Hepatocyte (in vitro differentiated cells): Measurements from ENCODE around the gene SFXN4. TPM values are rescaled to one million over a fixed set of nuclear protein-coding genes. Genes with fewer than 3 reads are reported as not detected.

Source experiments
- DNase-seq: peaks from one replicate; pipeline ENCODE4 v3.0.0-alpha.2; 2016; ENCODE audit warnings: low spot score
- H2AFZ ChIP-seq: fragments of 200-600 bp; sonication (generic); 2 replicates; pipeline ENCODE4 v1.6.0; 2016; ENCODE audit warnings: antibody characterized with exemption, mild to moderate bottlenecking
- H3K27ac ChIP-seq: fragments of 200-600 bp; sonication (generic); 2 replicates; pipeline ENCODE4 v1.5.1; 2016; ENCODE audit warnings: mild to moderate bottlenecking
- H3K27me3 ChIP-seq: fragments of 200-600 bp; sonication (generic); 2 replicates; pipeline ENCODE4 v1.6.1; 2016
- H3K36me3 ChIP-seq: fragments of 200-600 bp; sonication (generic); replicated peaks from 2 replicates; pipeline ENCODE4 v1.5.1; 2016; ENCODE audit warnings: low read depth; ENCODE audit not compliant: insufficient read depth
- H3K4me1 ChIP-seq: fragments of 200-600 bp; sonication (generic); 2 replicates; pipeline ENCODE4 v1.5.1; 2016; ENCODE audit warnings: mild to moderate bottlenecking, moderate library complexity; ENCODE audit not compliant: insufficient read depth
- H3K4me2 ChIP-seq: fragments of 200-600 bp; sonication (generic); 2 replicates; pipeline ENCODE4 v1.6.0; 2016
- H3K4me3 ChIP-seq: fragments of 200-600 bp; sonication (generic); 2 replicates; pipeline ENCODE4 v1.5.1; 2016; ENCODE audit warnings: mild to moderate bottlenecking
- H3K79me2 ChIP-seq: fragments of 200-600 bp; sonication (generic); 2 replicates; pipeline ENCODE4 v1.6.0; 2017; ENCODE audit warnings: mild to moderate bottlenecking
- H3K9me2 ChIP-seq: fragments of 200-600 bp; sonication (generic); replicated peaks from 2 replicates; pipeline ENCODE4 v1.6.0; 2017; ENCODE audit warnings: mild to moderate bottlenecking; ENCODE audit not compliant: insufficient read depth
- H3K9me3 ChIP-seq: fragments of 200-600 bp; sonication (generic); 2 replicates; pipeline ENCODE4 v1.5.1; 2016; ENCODE audit warnings: low read depth, mild to moderate bottlenecking
- H4K20me1 ChIP-seq: fragments of 200-600 bp; sonication (generic); 2 replicates; pipeline ENCODE4 v1.6.0; 2016; ENCODE audit warnings: mild to moderate bottlenecking; ENCODE audit not compliant: insufficient read depth, poor library complexity, severe bottlenecking
- EZH2 ChIP-seq: fragments of 200-600 bp; sonication (generic); IDR thresholded peaks from 2 replicates; pipeline ENCODE4 v1.6.1; 2016; ENCODE audit warnings: antibody characterized with exemption, mild to moderate bottlenecking, borderline replicate concordance
- EZH2phosphoT487 ChIP-seq: fragments of 200-600 bp; sonication (generic); IDR thresholded peaks from one replicate; pipeline ENCODE4 v1.6.1; 2018; ENCODE audit warnings: antibody characterized with exemption, mild to moderate bottlenecking, low read depth, moderate library complexity; ENCODE audit not compliant: unreplicated experiment, severe bottlenecking
- WGBS: methylation state at CpG from one replicate; pipeline ENCODE4 v1.1.6; 2016; ENCODE audit warnings: low lambda C conversion rate; ENCODE audit errors: missing lambda C conversion rate; 5-methylcytosine and 5-hydroxymethylcytosine counted together
- polyA plus RNA-seq: library from polyadenylated mRNA; unstranded; fragments of >200 nt; fragmentation: Nextera tagmentation; extraction: Ambion mirVana; gene quantifications from 2 replicates; pipeline ENCODE4 v1.2.1, GENCODE V29; 2016
- total RNA-seq: library from RNA; depleted of rRNA; stranded (reverse); fragments of >200 nt; gene quantifications from 2 replicates; pipeline ENCODE4 v1.2.3, GENCODE V29; 2014
- TF ChIP-seq, protein P1 (sequence below): fragments of 200-600 bp; sonication (generic); IDR thresholded peaks from 2 replicates; pipeline ENCODE4 v1.5.1; 2016; ENCODE audit warnings: antibody characterized with exemption, mild to moderate bottlenecking; ENCODE audit not compliant: poor library complexity

Gene SFXN4
- total and polyA plus RNA-seq, 2 experiments from 2014 or later = 27.2 to 41.5 TPM

DNA sequence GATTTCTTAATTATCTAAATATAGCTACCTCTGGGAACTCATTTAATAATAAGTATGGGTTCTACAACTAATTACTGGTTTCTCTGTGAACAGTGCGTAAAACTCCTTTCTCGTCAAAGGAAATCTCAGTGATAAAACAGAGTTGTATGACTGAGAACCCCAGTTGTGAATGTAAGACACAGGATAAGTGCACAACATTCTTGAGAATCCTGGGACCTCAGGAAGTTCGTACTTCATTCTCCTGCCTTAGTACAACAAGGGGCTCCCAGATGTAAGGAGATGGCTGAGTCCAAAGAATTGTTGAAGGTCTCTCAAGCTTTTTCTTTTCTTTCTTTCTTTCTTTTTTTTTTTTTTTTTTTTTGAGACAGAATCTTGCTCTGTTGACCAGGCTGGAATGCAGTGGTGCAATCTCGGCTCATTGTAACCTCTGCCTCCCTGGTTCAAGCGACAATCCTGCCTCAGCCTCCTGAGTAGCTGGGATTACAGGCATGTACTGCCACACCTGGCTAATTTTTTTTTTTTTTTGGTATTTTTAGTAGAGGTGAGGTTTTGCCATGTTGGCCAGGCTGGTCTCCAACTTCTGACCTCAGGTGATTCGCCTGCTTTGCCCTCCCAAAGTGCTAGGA lies 49.1 kb downstream of the SFXN4 start:
- no peaks in the 10 kb centered on the region for H4K20me1 ChIP-seq
- H3K9me2 ChIP-seq = no peaks in the 10 kb centered on the region
- TF ChIP-seq EZH2phosphoT487 = no peak
- TF ChIP-seq, protein P1, sequence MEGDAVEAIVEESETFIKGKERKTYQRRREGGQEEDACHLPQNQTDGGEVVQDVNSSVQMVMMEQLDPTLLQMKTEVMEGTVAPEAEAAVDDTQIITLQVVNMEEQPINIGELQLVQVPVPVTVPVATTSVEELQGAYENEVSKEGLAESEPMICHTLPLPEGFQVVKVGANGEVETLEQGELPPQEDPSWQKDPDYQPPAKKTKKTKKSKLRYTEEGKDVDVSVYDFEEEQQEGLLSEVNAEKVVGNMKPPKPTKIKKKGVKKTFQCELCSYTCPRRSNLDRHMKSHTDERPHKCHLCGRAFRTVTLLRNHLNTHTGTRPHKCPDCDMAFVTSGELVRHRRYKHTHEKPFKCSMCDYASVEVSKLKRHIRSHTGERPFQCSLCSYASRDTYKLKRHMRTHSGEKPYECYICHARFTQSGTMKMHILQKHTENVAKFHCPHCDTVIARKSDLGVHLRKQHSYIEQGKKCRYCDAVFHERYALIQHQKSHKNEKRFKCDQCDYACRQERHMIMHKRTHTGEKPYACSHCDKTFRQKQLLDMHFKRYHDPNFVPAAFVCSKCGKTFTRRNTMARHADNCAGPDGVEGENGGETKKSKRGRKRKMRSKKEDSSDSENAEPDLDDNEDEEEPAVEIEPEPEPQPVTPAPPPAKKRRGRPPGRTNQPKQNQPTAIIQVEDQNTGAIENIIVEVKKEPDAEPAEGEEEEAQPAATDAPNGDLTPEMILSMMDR = no peak
- WGBS = 86% methylated on average over 6 of the region's 6 CpGs
- peaks cover 18% of the 10 kb centered on the region for H3K4me1 ChIP-seq
- no peak overlapping the region for H3K4me2 ChIP-seq
- H3K9me3 ChIP-seq = no peaks in the 10 kb centered on the region
- no peak overlapping the region for H3K4me3 ChIP-seq
- H2AFZ ChIP-seq = no peak overlapping the region
- DNase-seq = no peak
- H3K27me3 ChIP-seq = no peaks in the 10 kb centered on the region
- peak overlapping the region; percentile 41 for H3K27ac ChIP-seq
- no peaks in the 10 kb centered on the region for H3K36me3 ChIP-seq
- H3K79me2 ChIP-seq = peaks cover 4% of the 10 kb centered on the region

DNA sequence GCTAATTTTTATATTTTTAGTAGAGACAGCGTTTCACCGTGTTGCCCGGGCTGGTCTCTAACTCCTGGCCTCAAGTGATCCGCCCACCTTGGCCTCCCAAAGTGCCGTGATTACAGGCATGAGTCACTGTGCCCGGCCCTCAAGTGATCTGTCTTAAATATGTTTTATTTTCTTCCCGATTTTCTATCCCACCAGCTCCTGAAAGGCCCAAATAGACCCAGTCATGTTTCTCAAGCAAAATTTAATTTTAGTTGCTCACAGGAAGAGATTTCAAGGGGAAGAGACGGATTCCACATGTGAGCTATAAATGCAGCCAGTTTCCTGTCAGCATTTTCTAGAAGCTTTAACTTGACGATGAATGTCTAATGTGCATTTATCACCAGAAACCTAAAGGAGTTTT lies 49.6 kb downstream of the SFXN4 start:
- Histone ChIP-seq H3K27ac (peak overlapping the region; percentile 41), H3K4me1 (peaks cover 18% of the 10 kb centered on the region), H3K4me3 (no peak overlapping the region), H3K27me3 (no peaks in the 10 kb centered on the region), H3K79me2 (peaks cover 4% of the 10 kb centered on the region), H3K36me3 (no peaks in the 10 kb centered on the region), H3K9me2 (no peaks in the 10 kb centered on the region), H4K20me1 (no peaks in the 10 kb centered on the region), H2AFZ (no peak overlapping the region), H3K4me2 (no peak overlapping the region), H3K9me3 (no peaks in the 10 kb centered on the region)
- 74% methylated on average over 9 of the region's 9 CpGs for WGBS
- no peak for TF ChIP-seq EZH2
- TF ChIP-seq, protein P1 = no peak
- TF ChIP-seq EZH2phosphoT487 = no peak
- no peak for DNase-seq

DNA sequence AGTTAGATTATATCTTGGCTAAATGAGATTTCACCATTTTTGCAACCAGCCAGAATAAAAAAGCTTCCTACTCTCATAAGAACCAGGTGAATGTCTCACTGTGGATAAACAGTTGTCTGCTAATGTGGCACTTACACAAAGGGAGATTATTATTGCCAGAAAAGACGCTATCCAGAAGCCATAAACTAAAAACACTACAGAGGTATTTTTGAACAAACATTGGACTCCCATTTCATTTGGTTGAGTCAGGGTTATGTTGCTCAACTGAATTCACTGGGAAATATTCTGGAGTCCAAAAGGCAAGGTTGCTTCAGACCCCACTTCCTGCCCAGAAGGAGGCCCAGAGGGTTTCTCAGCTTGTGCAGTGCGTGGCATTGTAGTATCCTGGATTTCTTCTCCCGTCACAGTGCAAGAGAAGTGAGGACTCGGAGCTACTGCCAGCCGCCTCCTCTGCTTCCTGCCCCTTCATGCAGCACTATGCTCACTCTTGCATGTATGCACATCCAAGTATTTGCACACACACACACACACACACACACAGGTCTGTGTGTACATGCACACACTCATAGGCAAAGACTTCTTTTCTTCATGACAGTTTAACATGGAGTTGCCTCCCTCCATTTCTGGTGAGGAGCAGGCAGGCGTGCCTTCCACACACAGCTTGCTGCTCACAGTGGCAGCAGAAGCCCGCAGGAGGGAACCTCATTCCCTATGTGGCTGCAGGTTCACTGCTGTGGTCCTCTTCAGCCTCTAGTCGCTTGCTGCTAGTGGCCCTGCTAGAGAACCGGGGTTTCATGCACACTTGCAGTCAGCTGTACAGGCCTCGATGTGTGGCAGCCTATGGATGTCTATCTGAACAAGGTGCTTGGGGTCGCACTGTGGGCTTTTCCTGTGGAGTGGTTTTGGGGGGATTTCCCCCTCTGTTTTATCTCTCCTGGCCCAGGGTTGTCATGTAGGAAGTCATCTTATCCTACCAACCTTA lies 51.5 kb downstream of the SFXN4 start:
- H3K4me2 ChIP-seq = peak overlapping the region; percentile 50
- no peaks in the 10 kb centered on the region for H3K9me3 ChIP-seq
- DNase-seq = peak; percentile 82
- H2AFZ ChIP-seq = no peak overlapping the region
- H3K79me2 ChIP-seq = peaks cover 7% of the 10 kb centered on the region
- H3K4me3 ChIP-seq = no peak overlapping the region
- no peaks in the 10 kb centered on the region for H3K36me3 ChIP-seq
- no peaks in the 10 kb centered on the region for H3K27me3 ChIP-seq
- 71% methylated on average over 11 of the region's 11 CpGs for WGBS
- peaks cover 18% of the 10 kb centered on the region for H3K4me1 ChIP-seq
- H4K20me1 ChIP-seq = no peaks in the 10 kb centered on the region
- no peaks in the 10 kb centered on the region for H3K9me2 ChIP-seq
- peak overlapping the region; percentile 86 for H3K27ac ChIP-seq
- TF ChIP-seq EZH2phosphoT487 = no peak
- TF ChIP-seq, protein P1 = no peak
- no peak for TF ChIP-seq EZH2
